Stimulated activated naive CD8-positive, alpha-beta T cell treated with anti-CD3 and anti-CD28 coated beads, Interleukin-15, Interleukin-2, amounts not matched to agents 100 ng/mL and 50 ng/mL, for 24 hours (primary cell): Measurements from ENCODE around the gene TRIM67.
"Not testable (repeated sequence)": the region's sequence is repeated elsewhere in the genome, so short reads cannot be mapped to it uniquely, and the experiment has no call there.

Experiments used
- H3K27ac Mint-ChIP-seq: one replicate; pipeline ENCODE4 v1.8.0; 2021; ENCODE audit warnings: mild to moderate bottlenecking, mixed read lengths
- H3K27me3 Mint-ChIP-seq: one replicate; pipeline ENCODE4 v1.8.0; 2021; ENCODE audit warnings: mixed read lengths
- H3K36me3 Mint-ChIP-seq: one replicate; pipeline ENCODE4 v1.8.0; 2021; ENCODE audit warnings: low read depth, mixed read lengths
- H3K4me1 Mint-ChIP-seq: one replicate; pipeline ENCODE4 v1.8.0; 2021; ENCODE audit warnings: low read depth, mixed read lengths
- H3K4me3 Mint-ChIP-seq: one replicate; pipeline ENCODE4 v1.8.0; 2021; ENCODE audit warnings: mild to moderate bottlenecking, mixed read lengths
- H3K9me3 Mint-ChIP-seq: one replicate; pipeline ENCODE4 v1.8.0; 2021; ENCODE audit warnings: mixed read lengths

The TRIM67 gene

DNA sequence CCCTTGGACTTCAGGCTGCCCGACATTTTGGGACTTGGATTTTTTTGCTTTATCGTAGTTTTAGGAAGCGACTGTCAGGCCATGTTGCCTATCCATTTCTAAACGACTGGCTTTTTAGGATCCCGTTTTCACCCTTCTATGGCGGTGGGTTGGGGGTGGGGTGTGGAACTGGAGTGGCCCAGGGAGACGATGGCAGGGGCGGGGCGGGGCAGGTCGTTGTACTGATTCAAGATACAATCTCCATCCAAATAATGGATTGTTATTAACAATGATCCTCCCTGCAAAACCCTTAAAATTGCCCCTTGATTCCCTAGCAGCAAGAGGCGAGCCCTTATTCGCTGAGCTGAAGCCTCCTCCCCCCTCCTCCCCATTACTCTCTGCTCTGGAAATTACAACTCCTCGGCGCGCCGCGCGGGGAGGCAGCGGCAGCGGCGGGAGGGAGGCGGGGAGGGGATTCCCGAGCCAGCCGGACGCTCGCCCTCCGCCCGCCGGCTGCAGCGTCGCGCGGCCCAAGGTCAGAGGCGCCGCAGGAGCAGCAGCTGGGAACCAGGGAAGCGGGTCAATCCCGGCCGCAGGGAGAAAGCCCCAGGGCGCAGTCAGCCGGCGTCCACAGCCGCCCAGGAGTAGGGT lies at the start of gene TRIM67:
TSS of gene TRIM67 (plus strand) at position 392 of the 630 bp plus-strand sequence. CDS start 912 bp downstream, outside the sequence.
- no peak within 1 kb of the TSS for H3K4me3 Mint-ChIP-seq
- H3K4me1 Mint-ChIP-seq, result peaks cover 3% of the 10 kb centered on the region
- no peaks in the 10 kb centered on the region for H3K9me3 Mint-ChIP-seq
- H3K27ac Mint-ChIP-seq, result no peak within 1 kb of the TSS
- no peaks in the 10 kb centered on the region for H3K36me3 Mint-ChIP-seq
- peaks cover 72% of the 10 kb centered on the region for H3K27me3 Mint-ChIP-seq

DNA sequence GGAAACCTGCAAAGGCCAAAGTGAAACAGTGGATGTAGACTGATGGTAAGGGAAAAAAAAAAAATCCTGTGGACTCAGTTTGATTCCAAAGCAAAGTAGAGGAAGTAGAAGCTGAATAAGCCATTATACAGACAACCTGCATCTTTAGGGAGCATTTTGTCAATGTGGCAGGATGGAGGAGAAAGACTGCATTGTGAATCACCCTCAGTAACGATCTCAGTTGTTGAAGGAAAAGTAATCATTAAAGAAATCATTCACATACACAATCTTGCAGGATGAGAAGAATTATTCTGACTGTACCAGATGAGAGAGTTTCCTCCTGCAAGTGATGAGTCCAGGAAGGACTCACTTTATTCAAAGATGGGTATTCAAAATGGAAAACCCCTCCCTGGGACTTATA lies 45.1 kb upstream of the TRIM67 start:
- H3K27me3 Mint-ChIP-seq, result peaks cover 32% of the 10 kb centered on the region
- peaks cover 3% of the 10 kb centered on the region for H3K9me3 Mint-ChIP-seq
- H3K36me3 Mint-ChIP-seq, result no peaks in the 10 kb centered on the region
- H3K4me1 Mint-ChIP-seq, result no peaks in the 10 kb centered on the region
- no peak overlapping the region for H3K27ac Mint-ChIP-seq
- H3K4me3 Mint-ChIP-seq, result no peak overlapping the region

DNA sequence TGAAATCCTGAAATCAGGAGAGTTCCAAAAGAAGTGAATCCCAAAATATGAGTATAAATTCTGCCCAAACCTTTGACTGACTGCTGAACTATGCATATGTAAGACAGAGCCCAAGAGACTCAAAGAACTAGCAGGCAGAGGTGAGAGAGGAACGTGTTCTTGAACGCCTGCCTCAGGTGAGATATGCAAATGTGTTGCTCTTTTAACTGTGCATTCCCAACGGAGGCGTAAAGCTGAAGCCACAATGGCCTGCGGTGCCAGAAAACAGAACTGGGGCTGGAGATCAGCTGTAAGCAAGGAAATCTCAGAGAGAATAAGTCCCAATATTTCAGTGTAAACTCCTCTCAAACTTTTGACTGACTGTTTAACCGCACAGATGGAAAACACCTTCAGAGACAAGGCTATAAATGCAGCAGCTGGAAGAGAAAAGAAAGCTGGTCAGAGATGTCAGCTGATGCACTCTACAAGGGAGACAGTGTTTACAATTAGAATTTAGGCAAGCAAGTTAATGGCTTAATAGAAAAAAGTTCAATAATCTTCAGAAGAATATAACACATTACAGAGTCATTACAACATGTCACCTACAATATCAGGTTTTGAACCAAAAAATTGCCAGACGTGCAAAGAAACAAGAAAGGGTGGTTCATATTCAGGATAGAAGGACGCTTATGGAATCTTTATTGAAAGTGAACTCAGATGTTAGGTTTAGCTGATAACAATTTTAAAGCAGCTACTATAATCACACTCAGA lies 43.0 kb upstream of the TRIM67 start:
- Mint-ChIP-seq H3K27me3 (peaks cover 19% of the 10 kb centered on the region), H3K27ac (no peak overlapping the region), H3K9me3 (no peaks in the 10 kb centered on the region), H3K4me3 (no peak overlapping the region), H3K36me3 (no peaks in the 10 kb centered on the region), H3K4me1 (no peaks in the 10 kb centered on the region)

DNA sequence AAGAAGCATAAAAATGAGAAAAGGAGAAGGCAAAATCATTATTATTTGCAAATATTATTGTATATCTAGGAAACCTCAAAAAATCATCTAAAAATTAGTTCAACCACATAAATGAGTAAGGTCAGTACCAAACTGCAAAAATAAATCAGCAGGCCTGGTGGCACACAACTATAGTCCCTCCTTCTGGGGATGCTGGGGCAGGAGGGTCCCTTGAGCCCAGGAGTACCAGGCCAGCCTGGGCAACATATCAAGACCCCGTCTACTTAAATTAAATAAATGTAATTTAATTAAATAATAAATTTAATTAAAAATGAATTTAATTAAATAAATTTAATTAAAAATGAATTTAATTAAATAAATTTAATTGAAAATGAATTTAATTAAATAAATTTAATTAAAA lies 40.3 kb upstream of the TRIM67 start:
- Mint-ChIP-seq H3K9me3 (no peaks in the 10 kb centered on the region), H3K4me1 (no peaks in the 10 kb centered on the region), H3K36me3 (no peaks in the 10 kb centered on the region), H3K4me3 (no peak overlapping the region), H3K27ac (no peak overlapping the region), H3K27me3 (peaks cover 20% of the 10 kb centered on the region)

DNA sequence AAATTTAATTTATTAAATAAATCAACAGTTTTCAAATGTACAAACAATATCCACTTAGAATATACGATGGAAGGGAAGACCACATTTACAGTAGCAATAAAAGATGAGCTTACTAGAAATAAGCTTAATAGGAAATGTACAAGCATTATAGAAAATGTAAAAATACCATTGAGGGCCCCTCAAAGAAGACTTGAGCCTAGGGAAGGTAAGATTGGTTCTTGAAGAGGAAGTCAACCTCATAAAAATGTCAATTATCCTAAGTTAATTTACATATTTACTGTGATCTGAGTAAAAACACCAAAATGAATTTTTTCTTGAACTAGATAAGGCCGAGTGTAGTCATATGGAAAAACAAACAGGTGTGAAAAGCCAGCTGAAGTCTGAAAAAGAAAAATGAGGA lies 39.7 kb upstream of the TRIM67 start:
- no peak overlapping the region for H3K27ac Mint-ChIP-seq
- no peak overlapping the region for H3K4me3 Mint-ChIP-seq
- H3K4me1 Mint-ChIP-seq, result no peaks in the 10 kb centered on the region
- H3K27me3 Mint-ChIP-seq, result peaks cover 17% of the 10 kb centered on the region
- H3K9me3 Mint-ChIP-seq, result no peaks in the 10 kb centered on the region
- no peaks in the 10 kb centered on the region for H3K36me3 Mint-ChIP-seq

DNA sequence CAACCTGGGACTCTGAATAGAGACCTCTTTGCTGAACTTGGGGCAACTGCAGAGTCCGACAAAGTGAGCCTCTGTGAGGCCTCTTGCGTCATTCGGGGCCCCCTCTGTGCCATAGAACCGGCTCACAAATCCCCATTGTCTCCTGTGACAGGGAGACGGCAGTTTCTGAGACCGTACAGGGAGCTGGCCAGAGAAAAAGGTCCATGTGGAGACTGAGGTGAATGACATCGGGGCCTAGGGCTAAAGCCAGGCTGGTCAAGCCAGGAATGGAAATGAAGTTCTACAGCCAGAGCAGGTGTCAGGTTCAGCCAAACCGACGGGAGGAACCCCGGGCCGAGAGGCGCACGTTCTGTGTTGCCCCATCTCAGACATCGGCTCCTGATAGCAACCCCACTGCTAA lies 37.1 kb upstream of the TRIM67 start:
- no peak overlapping the region for H3K27ac Mint-ChIP-seq
- no peaks in the 10 kb centered on the region for H3K4me1 Mint-ChIP-seq
- peaks cover 17% of the 10 kb centered on the region for H3K27me3 Mint-ChIP-seq
- H3K9me3 Mint-ChIP-seq, result no peaks in the 10 kb centered on the region
- H3K4me3 Mint-ChIP-seq, result no peak overlapping the region
- no peaks in the 10 kb centered on the region for H3K36me3 Mint-ChIP-seq

DNA sequence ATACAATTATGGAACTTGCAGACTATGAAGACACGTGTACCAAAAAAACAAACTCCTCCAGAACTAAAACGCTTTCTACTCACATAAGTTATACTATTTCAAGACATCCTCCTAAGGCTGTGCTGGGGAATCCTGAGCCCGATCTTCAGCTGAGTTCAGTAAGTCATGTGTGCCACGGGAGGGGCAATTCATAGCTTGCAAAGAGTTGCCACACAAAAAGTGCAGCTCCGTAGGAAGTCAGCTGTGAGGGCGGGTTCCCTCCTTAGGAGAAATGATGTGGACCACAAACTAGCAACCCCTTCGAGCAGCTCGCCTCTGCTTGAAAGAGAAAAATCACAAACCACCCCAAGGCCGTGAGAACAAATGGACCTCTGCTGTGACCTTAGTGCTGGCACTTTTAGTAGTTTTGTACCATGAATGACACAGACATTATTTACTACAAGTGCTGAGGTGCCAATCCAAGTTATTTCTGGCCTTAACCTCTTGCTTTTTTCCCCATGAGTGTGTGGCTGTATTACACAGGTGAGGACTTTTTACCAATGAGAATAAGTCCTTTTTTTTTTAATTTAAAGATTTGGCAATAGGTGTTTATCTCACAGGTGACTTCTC lies 35.8 kb upstream of the TRIM67 start:
- H3K4me1 Mint-ChIP-seq, result no peaks in the 10 kb centered on the region
- no peaks in the 10 kb centered on the region for H3K9me3 Mint-ChIP-seq
- no peaks in the 10 kb centered on the region for H3K36me3 Mint-ChIP-seq
- no peak overlapping the region for H3K4me3 Mint-ChIP-seq
- H3K27ac Mint-ChIP-seq, result no peak overlapping the region
- H3K27me3 Mint-ChIP-seq, result peaks cover 17% of the 10 kb centered on the region

DNA sequence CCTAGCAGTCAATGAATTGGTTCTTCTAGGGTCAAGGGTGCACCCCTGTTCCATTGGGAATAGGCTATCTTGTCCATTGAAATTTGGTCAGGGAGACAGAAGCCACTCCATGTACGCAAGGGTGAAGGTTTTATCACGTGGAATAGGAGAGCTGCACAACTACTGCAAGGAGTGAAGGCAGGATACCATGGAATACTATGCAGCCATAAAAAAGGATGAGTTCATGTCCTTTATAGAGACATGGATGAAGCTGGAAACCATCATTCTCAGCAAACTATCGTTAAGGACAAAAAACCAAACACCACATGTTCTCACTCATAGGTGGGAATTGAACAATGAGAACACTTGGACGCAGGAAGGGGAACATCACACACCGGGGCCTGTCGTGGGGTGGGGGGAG lies 34.8 kb upstream of the TRIM67 start:
- H3K27ac Mint-ChIP-seq, H3K9me3 Mint-ChIP-seq, H3K4me3 Mint-ChIP-seq, H3K4me1 Mint-ChIP-seq, H3K36me3 Mint-ChIP-seq: not testable (repeated sequence)
- H3K27me3 Mint-ChIP-seq, result peaks cover 14% of the 10 kb centered on the region

DNA sequence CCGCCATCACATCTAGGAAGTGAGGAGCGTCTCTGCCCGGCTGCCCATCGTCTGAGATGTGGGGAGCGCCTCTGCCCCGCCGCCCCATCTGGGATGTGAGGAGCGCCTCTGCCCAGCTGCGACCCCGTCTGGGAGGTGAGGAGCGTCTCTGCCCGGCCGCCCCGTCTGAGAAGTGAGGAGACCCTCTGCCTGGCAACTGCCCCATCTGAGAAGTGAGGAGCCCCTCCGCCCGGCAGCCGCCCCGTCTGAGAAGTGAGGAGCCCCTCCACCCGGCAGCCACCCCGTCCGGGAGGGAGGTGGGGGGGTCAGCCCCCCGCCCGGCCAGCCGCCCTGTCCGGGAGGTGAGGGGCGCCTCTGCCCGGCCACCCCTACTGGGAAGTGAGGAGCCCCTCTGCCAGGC lies 33.4 kb upstream of the TRIM67 start:
- not testable (repeated sequence) for H3K9me3 Mint-ChIP-seq, H3K27ac Mint-ChIP-seq, H3K4me3 Mint-ChIP-seq, H3K36me3 Mint-ChIP-seq, H3K4me1 Mint-ChIP-seq, H3K27me3 Mint-ChIP-seq

DNA sequence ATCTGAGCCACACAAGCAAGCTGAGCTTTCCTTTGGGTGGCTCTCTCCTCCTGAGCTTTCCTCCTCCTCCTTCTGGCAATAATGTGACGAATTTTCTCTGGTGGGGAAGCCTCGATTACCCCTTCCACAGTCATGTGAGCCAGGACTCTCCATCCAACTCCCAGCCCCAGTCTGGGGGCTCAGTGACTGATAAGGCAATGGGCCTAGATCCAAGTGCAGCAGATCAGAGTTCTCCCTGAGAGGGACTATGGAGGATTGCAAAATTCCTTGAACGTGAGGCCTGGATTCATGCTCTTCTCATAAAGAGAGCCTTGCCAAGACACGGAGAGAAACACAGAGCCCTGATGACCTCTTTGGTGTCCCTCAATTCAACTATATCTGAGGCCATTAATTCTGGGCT lies 31.3 kb upstream of the TRIM67 start:
- Mint-ChIP-seq H3K27me3 (peaks cover 5% of the 10 kb centered on the region), H3K27ac (no peak overlapping the region), H3K4me3 (no peak overlapping the region), H3K36me3 (no peaks in the 10 kb centered on the region), H3K9me3 (no peaks in the 10 kb centered on the region), H3K4me1 (no peaks in the 10 kb centered on the region)

DNA sequence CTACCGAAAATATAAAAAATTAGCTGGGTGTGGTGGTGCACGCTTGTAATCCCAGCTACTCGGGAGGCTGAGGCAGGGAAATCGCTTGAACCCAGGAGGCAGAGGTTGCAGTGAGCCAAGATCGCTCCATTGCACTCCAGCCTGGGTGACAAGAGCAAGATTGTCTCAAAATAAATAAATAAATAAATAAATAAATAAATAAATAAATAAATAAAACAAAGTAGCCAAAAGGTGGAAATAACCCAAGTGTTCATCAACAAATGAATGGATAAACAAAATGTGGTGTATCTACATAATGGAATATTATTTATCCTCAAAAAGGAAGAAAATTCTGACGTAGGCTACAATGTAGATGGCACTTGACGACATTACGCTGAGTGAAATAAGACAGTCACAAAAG lies 29.3 kb upstream of the TRIM67 start:
- H3K4me1 Mint-ChIP-seq, H3K36me3 Mint-ChIP-seq, H3K27me3 Mint-ChIP-seq, H3K9me3 Mint-ChIP-seq, H3K27ac Mint-ChIP-seq, H3K4me3 Mint-ChIP-seq: not testable (repeated sequence)

DNA sequence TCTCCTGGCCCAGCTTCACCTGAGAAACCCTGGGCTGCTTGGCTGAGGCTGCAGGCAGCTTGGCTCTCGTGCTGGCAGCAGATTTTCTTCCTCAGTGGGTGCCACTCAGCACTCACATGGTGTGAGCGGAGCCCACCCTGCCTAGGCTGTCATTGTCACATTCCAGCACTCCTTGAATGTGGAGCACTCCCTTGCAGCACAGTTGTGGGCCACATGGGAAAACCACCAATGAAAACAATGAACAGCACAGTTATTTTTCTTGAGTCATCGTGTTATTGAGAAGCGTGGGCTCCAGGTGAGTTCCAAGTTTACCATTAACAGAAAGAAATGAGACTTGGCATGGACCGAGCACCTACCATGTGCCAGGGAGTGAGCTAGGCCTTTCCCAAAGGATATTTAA lies 27.2 kb upstream of the TRIM67 start:
- H3K27ac Mint-ChIP-seq, result no peak overlapping the region
- H3K4me3 Mint-ChIP-seq, result no peak overlapping the region
- H3K27me3 Mint-ChIP-seq, result no peaks in the 10 kb centered on the region
- H3K9me3 Mint-ChIP-seq, result no peaks in the 10 kb centered on the region
- H3K4me1 Mint-ChIP-seq, result peaks cover 7% of the 10 kb centered on the region
- H3K36me3 Mint-ChIP-seq, result no peaks in the 10 kb centered on the region

DNA sequence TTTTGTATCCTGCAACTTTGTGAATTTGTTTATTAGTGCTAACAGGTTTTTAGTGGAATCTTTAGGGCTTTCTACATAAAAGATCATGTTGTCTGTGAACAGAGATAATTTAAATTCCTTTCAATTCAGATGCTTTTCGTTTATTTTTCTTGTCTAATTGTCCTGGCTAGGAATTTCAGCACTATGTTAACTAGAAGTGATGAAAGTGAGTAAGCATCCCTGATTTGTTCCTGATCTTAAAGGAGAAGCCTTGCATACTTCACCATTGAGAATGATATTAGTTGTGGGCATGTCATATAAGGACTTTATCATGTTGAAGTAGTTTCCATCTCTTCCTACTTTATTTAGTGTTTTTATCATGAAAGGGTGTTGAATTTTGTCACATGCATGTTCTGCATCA lies 23.6 kb upstream of the TRIM67 start:
- no peak overlapping the region for H3K4me3 Mint-ChIP-seq
- H3K27ac Mint-ChIP-seq, result no peak overlapping the region
- H3K36me3 Mint-ChIP-seq, result no peaks in the 10 kb centered on the region
- peaks cover 4% of the 10 kb centered on the region for H3K9me3 Mint-ChIP-seq
- peaks cover 7% of the 10 kb centered on the region for H3K4me1 Mint-ChIP-seq
- peaks cover 23% of the 10 kb centered on the region for H3K27me3 Mint-ChIP-seq

DNA sequence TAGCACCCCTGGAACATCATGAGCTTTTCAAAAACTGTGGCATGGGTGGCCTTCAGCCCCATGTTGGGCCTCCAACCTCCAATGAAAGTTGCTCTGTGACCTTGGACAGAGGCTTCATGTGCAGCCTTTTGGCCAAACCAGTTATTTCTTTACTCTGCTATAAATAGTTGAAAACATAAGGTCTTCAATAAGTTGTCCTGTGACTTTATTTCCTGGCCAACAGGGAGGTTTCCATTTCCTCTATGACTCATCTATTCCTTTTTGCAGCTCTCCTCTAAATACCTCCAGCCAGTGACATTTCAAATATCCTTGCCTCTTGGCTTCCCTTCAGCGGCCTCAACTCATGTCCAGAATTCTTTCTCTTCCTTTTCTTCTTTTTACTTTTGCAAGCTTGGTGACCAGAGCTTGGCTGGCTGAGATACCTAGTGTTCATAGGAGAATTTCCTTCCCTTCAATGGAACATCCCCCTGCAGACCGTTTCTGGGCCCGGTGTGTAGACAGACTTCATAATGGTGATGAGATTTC lies 22.7 kb upstream of the TRIM67 start:
- Mint-ChIP-seq H3K9me3 (peaks cover 4% of the 10 kb centered on the region), H3K4me3 (no peak overlapping the region), H3K4me1 (peaks cover 7% of the 10 kb centered on the region), H3K27me3 (peaks cover 32% of the 10 kb centered on the region), H3K36me3 (no peaks in the 10 kb centered on the region), H3K27ac (no peak overlapping the region)
